ENCODE data around the gene IZUMO4. TPM values are rescaled to one million over a fixed set of nuclear protein-coding genes. Genes with fewer than 3 reads are reported as not detected.
"Not testable (repeated sequence)": the region's sequence is repeated elsewhere in the genome, so short reads cannot be mapped to it uniquely, and the experiment has no call there.

IZUMO4 gene
- total RNA-seq, 1 donor from 2014 or later, result 0.99 TPM

DNA sequence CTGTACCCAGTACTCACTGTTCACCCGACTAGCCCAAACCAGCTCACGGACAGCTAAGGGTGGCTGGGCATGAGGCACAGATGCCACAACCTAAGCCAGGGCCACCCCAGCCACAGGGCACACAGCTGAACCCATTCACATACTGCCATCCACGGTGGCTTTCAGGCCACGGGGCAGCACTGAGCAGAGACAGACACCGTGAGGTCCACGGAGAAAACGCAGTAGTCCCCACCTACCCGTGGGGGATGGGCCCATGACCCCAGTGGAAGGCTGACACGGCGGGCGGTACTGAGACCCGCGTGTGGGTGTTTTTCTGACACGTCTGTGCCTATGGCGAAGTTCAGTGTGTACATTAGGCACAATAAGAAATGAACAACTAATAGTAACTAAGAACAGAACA, 25.5 kb downstream of the IZUMO4 start:
- no peak for DNase-seq (ENCODE audit: extremely low read depth, low read depth, low spot score)

DNA sequence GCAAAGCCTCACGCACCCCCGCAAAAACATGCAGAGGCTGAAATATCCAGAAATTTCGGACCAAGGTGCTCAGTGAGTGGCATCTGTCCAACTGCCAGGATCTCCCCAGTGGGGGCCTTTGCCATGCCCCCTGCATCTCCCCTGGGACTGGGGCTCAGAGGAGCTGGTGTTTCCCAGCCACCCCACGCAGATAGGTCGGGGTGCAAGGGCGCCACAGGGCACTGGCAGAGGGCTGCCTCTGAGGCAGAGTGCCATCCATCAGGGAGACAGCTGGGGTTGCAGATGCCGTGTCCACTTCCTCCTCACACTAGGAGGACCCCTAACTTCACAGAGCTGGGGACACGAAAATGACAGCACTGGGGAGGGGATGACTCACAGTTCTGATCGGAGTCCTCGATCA, 26.3 kb downstream of the IZUMO4 start:
- DNase-seq (ENCODE audit: extremely low read depth, low read depth, low spot score), result no peak

DNA sequence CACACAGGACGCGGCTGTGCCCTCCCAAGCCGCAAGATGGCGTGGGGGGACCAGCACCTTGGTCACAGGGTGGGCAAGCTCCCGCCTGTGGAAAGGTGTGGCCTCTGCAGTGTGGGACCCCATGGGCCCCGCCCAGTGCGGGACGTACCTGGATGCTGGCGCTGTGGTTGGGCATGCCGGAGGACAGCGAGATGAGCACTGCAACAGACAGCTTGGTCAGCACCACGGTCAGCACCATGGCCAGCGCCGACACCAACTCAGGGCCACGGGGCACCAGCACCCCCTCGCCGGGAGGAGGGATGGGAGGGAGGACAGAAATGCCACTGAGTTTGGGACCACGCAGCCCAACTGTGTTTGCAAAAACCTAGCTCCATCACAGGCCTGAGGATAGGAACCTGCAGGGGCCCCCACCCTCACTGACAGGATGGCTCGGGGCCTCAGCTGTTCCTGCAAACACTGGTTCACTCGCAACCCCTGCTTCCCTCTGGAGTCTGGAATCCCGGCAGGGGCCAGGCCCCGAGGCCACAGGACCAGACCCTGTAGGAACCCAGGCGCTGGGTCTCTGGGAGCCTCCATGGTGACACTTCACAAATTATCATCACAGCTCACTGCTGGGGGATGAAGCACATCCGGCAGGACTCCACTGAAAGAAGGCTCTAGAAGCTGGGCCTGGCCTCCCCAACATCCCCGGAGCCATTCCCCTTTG, 27.1 kb downstream of the IZUMO4 start:
- no peak for DNase-seq (ENCODE audit: extremely low read depth, low read depth, low spot score)

DNA sequence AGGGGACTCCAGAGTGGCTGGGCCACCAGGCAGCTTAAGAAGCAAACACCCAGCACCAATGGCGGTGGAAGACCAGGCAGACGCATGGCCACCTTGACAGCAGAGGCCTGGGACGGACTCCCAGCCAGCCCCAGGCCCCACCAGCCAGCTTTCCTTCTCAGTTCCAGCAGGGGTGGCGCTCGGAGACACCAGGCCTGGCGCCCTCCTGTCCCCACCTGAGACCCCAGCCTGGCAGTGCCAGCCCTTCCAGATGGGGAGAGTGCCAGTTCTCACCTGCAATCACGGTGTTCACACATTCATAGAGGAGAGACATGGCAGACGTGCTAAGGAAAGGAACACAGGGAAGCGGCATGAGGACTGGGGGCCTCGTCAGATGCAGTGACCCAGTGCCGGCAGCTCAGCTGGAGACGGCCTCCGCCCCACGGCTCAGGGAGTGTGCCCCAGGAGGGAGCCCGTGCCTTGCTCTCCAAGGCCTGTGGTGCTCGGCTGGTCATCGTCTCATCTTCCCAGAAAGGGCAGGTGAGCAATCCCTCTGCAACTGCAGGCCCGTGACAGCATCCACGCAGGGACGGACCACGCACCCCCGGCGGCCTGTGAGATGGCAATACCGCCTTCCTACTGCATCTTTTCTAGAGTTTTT, 30.3 kb downstream of the IZUMO4 start:
- DNase-seq (ENCODE audit: extremely low read depth, low read depth, low spot score), result no peak

DNA sequence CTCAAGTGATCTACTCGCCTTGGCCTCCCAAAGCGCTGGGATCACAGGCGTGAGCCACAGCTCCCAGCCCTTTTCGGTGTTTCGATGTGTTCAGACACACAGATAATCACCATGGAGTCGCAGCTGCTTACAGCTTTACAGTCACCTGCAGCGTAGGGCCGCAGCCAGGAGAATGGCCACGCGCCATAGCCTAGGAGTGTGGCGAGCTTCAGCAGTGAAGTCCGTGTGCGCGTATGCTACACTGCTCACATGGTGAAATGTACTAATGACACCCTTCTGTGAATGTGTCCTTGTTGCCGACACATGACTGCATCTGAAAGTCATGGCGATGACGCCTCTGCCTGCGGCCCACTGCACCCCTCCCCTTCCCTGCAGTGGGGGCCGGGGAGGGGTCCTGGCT, 31.0 kb downstream of the IZUMO4 start:
- no peak for DNase-seq (ENCODE audit: extremely low read depth, low read depth, low spot score)

DNA sequence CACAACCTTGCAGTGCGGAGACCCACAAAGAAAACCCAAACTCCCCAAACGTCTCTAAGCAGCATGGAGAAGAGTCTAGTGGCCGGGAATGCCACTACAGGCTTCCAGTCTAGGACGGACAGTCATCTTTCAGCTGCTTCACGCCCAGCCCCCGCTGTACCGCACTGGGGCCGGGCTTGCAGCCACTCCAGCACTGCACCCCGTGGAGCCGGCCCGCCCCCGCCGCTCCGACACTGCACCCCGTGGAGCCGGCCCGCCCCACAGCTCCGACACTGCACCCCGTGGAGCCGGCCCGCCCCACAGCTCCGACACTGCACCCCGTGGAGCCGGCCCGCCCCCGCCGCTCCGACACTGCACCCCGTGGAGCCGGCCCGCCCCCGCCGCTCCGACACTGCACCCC, 31.5 kb downstream of the IZUMO4 start:
- not testable (repeated sequence) for DNase-seq (ENCODE audit: extremely low read depth, low read depth, low spot score)

DNA sequence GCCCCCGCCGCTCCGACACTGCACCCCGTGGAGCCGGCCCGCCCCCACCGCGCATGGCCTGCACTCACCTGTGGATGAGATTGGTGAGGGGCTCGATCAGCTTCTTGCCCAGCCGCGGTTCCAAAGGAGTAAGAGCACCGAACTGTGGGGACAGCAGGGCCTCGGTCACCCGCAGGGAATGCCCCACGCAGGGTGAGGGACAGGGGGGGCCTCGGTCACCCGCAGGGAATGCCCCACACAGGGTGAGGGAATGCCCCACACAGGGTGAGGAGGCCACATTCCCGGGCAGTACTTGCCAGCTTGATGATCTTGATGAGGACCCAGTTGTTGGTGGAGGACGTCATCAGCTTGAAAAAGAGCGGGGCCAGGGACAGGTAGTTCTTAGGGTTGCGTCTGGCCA, 32.3 kb downstream of the IZUMO4 start:
- DNase-seq (ENCODE audit: extremely low read depth, low read depth, low spot score), result no peak

DNA sequence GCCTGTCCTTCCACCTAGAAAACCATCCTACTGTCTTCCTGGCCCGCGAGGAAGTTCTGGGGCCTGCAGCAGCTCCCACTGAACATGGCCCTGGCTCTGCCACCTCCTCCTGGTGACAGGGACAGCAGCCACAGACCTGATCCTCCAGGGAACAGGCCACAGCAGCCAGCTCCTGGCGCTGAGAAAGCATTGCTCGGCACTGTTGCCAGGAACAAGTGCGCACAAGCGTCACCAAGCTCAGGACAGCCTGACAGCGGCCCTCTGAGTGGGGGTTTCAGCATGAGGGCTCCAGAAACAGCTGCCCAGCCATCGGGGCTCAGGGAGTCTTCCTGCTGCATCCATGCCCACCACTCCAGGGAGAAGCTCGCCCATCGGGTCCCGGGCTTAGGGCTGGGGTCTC, 32.8 kb downstream of the IZUMO4 start:
- DNase-seq (ENCODE audit: extremely low read depth, low read depth, low spot score), result no peak

DNA sequence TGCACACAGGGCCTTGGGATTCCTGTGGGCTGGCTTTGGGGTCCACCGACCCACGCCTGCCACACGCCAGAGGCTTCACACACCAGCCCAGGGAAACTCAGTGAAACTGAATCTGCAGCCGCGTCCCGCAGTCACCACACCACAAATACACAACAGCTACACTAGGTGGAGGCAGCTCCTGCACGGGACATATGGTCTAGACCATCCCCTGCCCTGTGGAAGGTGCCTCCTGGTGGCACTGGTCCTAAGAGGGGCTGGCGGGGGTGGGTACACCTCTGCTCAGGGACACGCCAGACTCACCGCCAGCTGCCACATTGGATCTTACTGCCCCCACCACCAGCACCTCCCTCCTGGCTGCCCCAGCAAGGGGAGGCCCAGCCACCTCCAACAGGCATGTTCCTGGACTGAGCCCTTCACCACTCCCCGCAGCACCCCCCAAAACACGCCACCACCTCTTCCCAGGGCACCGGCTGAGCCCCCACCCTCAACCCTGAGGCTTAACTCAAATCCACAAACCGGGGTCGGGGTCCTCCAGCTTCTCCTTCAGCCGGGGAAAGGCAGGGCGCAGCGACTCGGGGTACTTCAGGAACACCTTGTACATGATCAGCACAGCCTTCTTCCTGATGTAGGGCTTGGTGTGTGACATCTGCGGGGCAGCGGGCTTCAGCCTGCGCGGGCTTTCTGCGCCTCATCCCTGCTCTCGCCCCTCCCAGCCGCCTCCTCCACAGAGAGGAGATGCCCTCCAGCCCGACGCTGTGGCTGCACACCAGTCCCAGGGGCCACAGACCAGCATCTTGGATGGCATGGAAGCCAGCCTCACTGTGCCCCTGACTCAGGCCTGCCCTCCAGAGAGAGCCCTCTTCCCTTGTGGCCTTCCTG, 33.4 kb downstream of the IZUMO4 start:
- DNase-seq (ENCODE audit: extremely low read depth, low read depth, low spot score), result no peak

DNA sequence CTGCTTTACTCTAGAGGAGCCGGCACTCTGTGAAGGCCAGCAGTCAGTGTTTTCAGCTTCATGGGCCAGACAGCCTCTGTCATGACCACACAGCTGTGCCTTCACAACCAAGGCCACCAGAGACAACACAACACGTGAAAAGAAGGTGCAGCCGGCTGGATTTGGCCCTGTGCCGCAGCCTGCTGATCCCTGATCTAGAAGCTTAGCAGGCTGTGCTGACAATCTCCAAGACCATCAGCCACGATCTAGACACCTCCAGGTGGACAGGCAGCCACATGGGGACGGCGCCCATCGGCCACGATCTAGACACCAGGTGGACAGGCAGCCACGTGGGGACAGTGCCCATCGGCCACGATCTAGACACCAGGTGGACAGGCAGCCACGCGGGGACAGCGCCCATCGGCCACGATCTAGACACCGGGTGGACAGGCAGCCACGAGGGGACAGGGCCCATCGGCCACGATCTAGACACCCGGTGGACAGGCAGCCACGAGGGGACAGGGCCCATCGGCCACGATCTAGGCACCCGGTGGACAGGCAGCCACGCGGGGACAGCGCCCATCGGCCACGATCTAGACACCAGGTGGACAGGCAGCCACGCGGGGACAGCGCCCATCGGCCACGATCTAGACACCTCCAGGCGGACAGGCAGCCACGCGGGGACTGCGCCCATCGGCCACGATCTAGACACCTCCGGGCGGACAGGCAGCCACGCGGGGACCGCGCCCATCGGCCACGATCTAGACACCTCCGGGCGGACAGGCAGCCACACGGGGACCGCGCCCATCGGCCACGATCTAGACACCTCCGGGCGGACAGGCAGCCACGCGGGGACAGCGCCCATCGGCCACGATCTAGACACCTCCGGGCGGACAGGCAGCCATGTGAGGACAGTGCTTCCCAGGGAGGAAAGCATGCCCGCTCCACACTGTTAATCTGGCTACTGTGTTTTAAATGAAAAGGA, 34.6 kb downstream of the IZUMO4 start:
- not testable (repeated sequence) for DNase-seq (ENCODE audit: extremely low read depth, low read depth, low spot score)

DNA sequence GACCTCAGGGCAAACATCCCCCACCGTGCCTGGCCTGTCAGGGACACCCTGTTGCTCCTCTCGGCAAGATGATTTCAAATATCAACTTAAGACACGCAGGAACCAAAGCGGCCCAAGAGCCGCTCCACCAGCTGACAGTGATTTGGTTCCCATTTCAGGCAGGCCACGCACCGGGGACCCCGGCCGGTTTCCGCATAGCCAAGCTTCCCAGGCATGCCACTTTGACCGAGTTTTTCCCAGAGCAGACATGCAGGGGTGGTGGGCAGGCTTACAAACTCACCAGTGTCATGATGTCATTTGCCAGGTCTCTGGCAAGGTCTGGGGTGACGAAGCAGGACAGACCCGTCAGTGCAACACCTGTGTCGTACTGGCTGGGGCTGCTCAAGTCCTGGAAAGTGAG, 35.5 kb downstream of the IZUMO4 start:
- DNase-seq (ENCODE audit: extremely low read depth, low read depth, low spot score), result no peak

DNA sequence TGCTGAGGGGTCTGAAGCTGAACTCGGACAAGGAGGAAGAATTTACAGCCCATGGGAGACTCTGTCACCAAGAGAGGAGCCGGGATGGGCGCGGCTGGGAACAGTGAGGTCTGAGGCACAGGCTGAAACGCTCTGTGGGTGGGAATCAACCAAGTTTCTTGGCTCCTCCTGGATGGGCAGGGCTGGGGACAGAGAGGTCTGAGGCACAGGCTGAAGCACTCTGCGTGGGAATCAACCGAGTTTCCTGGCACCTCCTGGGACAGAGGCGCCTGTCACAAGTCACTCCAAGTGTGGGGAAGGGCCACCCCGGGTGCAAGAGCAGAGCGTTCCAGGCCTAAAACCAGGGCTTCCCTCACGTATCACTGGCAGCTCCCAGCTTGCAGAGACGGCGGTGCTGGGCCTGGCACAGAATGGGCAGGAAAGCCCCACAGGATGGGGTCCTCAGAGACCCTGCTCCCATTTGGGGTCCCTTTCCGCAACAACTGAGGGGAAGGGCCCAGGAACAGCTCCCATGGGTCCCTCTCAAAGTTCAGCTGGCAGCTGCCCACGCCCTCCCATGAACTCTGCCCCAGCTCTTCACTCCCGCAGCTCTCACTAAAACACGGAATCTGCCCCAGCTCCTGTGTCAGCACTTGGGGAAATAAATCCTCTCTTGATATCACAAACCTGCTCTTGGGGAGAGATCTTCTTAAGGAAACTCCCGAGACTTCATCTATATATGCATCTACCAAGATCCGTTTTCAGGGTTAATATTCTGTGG, 36.2 kb downstream of the IZUMO4 start:
- no peak for DNase-seq (ENCODE audit: extremely low read depth, low read depth, low spot score)

DNA sequence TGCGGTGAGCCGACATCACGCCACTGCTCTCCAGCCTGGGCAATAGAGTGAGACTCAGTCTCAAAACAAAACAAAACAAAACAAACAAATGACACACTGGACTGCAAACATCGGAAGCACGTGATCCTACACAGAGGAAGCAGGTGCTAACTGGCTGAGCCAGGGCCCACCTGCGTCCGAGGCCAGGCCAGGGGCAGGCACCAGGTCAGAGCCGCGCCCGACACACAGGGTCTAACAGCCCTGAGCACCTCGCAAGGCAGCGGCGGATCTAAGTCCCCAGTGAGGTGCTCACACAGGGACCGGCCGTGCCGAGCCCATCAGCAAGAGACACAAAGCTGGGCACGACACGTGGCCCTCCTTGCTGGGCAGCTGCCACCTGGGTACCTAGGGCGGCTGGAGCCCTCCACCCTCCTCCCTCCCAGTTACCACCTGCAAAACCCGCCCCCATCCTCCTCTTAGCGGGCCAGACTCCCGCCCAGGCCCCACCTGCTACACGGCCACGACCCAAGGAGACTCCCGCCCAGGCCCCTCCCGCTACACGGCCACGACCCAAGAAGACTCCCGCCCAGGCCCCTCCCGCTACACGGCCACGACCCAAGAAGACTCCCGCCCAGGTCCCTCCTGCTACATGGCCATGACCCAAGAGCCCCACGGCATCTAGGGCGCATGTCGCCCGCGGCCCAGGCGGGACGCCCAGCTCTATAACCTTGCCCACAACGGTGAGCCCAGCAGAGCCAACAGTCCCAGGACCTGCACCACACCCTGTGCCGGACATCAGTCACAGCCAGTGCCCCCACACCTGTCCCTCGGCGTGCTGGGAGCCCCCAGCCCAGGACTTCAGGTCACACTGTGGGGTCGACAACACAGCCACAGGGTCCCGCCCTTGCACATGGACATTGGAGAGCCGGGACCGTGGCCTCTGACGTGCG, 39.0 kb downstream of the IZUMO4 start:
- no peak for DNase-seq (ENCODE audit: extremely low read depth, low read depth, low spot score)

DNA sequence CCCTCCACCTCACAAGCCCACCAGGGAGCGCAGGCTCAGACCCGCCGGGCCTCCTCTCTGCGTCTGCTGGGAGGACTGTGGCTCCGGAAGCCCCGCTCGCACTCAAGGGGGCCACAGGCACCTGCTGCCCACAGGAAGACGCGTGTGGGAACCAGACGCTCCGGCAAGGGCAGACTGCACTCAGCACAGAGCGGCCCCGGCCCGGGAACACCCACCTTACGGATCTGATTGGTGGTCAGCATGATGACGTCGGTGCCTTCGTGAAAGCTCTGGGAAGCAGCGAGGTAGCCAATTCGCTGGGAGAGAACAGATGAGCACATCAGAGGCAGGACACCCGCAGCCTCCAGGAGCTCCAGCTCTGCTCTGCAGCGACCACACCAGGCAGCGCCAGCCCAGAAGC, 40.1 kb downstream of the IZUMO4 start:
- DNase-seq (ENCODE audit: extremely low read depth, low read depth, low spot score), result no peak

DNA sequence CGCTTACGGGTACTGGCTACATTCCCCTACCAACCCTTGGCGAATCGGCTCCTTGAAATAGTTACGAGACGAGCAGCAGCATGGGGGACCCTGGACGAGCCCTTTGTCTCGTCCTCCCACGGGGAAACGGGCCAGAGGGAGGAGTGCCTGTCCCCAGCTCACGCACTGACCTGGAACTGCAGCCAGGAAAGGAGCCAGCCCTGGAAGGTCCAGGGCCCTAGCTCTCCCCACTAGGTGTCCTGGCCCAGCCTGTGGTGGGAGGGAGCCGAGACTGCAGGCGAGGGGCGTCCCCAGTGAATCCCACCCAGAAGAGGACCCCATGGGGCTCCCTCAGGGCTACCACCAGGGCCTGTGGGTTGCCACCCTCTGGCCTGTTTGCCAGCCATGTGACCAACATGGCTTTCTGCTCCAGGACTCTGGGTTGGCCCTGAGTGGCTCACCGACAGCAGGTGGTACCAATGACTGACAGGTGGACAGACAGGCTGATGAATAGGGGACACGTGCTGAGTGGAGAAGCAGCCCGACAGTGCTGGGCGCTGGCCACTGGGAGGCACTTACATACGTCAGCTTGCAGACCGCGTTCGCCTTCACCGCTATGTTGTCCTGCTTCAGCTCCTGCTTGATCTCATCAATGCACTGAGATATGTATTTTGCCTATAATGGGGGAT, 41.5 kb downstream of the IZUMO4 start:
- no peak for DNase-seq (ENCODE audit: extremely low read depth, low read depth, low spot score)

DNA sequence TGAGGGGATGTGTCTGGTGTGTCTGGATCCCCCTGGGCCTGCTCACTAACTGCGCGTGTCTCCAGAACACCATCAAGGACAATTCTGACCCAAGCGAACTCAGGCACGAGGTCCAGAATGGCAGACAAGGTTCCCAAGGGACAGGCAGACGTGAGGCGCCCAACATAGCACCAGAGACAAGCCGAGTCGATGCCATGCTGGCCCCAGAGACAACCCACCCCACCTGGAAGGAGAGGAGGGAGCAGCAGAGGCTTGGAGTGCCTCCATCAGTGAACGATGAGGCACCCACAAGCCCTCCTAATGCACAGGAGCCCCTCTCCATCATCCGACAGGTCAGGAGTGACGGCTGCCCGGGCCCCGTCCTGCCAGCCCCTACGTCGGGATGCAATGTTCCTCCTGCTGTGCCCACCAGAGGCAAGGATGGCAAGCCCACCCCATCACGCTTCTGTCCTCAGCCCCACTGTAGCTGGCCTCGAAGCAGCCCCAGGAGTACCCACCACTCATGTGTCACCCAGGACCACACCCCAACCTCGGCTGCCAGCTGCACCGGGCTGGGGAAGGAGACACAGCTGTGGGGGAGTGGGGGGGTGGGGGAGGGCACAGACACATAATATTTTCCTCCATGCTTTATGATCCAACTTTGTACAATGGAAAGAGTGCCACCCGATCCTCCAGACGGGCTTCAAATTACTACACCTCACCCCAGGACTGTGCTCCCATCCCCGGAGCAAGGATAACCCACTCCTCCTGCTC, 42.8 kb downstream of the IZUMO4 start:
- DNase-seq (ENCODE audit: extremely low read depth, low read depth, low spot score), result no peak

DNA sequence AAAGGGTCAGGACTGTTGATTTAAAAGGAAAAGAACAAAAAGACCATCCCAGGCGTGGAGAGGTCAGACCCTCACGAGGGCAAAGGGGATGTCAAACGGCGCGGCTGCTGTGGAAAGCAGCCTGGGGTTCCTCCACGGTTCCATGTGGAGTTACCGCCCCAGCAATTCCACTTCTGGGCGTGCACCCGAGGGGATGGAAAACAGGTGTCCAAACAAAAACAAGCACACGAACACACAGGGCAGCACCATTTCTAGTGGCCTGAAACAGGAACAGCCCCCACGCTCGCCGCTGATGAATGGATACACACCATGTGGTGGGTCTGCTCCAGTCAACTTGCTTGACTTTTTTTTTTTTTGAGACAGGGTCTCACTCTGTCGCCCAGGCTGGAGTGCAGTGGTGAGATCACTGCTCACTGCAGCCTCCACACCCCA, 43.4 kb downstream of the IZUMO4 start:
- DNase-seq (ENCODE audit: extremely low read depth, low read depth, low spot score), result no peak

Measured in glomerular endothelial cell (primary cell).